Liver (tissue), 9 donors: ENCODE results near the gene EFCAB14. TPM values are rescaled to one million over a fixed set of nuclear protein-coding genes. Genes with fewer than 3 reads are reported as not detected.

Experiments used
- DNase-seq: peaks from one replicate; pipeline ENCODE4 v3.0.0-alpha.2; 2017; ENCODE audit warnings: low spot score
- H3K27ac ChIP-seq, 2 donors: one replicate each; pipeline ENCODE4 v1.7.0; 2013; ENCODE audit warnings: inconsistent platforms in 2 of 2, low read length in 2 of 2, control low read depth in 1 of 2, low read depth in 1 of 2, mild to moderate bottlenecking in 1 of 2
- H3K27me3 ChIP-seq, 4 donors: one replicate each; pipeline versions ENCODE4 v1.6.1 to v1.7.0; 2013; ENCODE audit warnings: low read length in 3 of 4, inconsistent platforms in 1 of 4, mild to moderate bottlenecking in 1 of 4, moderate library complexity in 1 of 4; ENCODE audit not compliant: control insufficient read depth in 4 of 4, insufficient read depth in 4 of 4
- H3K36me3 ChIP-seq, 4 donors: one replicate each; pipeline versions ENCODE4 v1.6.1 to v1.7.0; 2013; ENCODE audit warnings: low read length in 3 of 4, mild to moderate bottlenecking in 3 of 4, low read depth in 1 of 4, moderate library complexity in 1 of 4; ENCODE audit not compliant: control insufficient read depth in 4 of 4, insufficient read depth in 3 of 4
- H3K4me1 ChIP-seq, 4 donors: one replicate each; pipeline versions ENCODE4 v1.6.1 to v1.7.0; 2013; ENCODE audit warnings: low read length in 3 of 4, mild to moderate bottlenecking in 3 of 4, moderate library complexity in 1 of 4; ENCODE audit not compliant: control insufficient read depth in 4 of 4, insufficient read depth in 4 of 4
- H3K4me3 ChIP-seq, 3 donors: one replicate each; pipeline versions ENCODE4 v1.6.1 to v1.7.0; 2013; ENCODE audit warnings: low read length in 3 of 3, control low read depth in 1 of 3, low read depth in 1 of 3, mild to moderate bottlenecking in 1 of 3
- H3K9ac ChIP-seq, 2 donors: one replicate each; pipeline ENCODE4 v1.7.0; 2013; ENCODE audit warnings: low read length in 2 of 2, mild to moderate bottlenecking in 2 of 2, moderate library complexity in 2 of 2, control low read depth in 1 of 2, low read depth in 1 of 2
- H3K9me3 ChIP-seq, 4 donors: one replicate each; pipeline versions ENCODE4 v1.6.1 to v1.7.0; 2013; ENCODE audit warnings: low read length in 3 of 4; ENCODE audit not compliant: control insufficient read depth in 4 of 4
- ATF3 ChIP-seq: IDR thresholded peaks from 2 replicates; pipeline ENCODE4 v1.6.1; 2016; ENCODE audit warnings: antibody characterized with exemption
- CTCF ChIP-seq: fragments of 150-350 bp; IDR thresholded peaks from 2 replicates; pipeline ENCODE4 v1.5.1; 2017; ENCODE audit warnings: improper control_type of control experiment, low read depth, low read length; ENCODE audit not compliant: missing input control
- EGR1 ChIP-seq, 2 donors: IDR thresholded peaks; 2 replicates each; pipeline ENCODE4 v1.6.1; 2016 to 2018; ENCODE audit warnings: antibody characterized with exemption in 2 of 2, low read depth in 2 of 2
- FOXA1 ChIP-seq: IDR thresholded peaks from 2 replicates; pipeline ENCODE4 v1.6.1; 2016; ENCODE audit warnings: antibody characterized with exemption
- FOXA2 ChIP-seq: IDR thresholded peaks from 2 replicates; pipeline ENCODE4 v1.6.1; 2016; ENCODE audit warnings: antibody characterized with exemption
- GABPA ChIP-seq, 2 donors: IDR thresholded peaks in 1 of 2; conservative IDR thresholded peaks in 1 of 2; 2 replicates each; pipeline ENCODE4 v1.6.1; 2016; ENCODE audit warnings: antibody characterized with exemption in 2 of 2, mild to moderate bottlenecking in 1 of 2, moderate library complexity in 1 of 2
- HNF4A ChIP-seq, 2 donors: conservative IDR thresholded peaks; 2 replicates each; pipeline ENCODE4 v1.6.1; 2016; ENCODE audit warnings: antibody characterized with exemption in 2 of 2, mild to moderate bottlenecking in 2 of 2
- HNF4G ChIP-seq: IDR thresholded peaks from 2 replicates; pipeline ENCODE4 v1.6.1; 2016; ENCODE audit warnings: antibody characterized with exemption
- JUND ChIP-seq, 2 donors: IDR thresholded peaks; 2 replicates each; pipeline ENCODE4 v1.6.1; 2016; ENCODE audit warnings: antibody characterized with exemption in 2 of 2
- MAX ChIP-seq: IDR thresholded peaks from 2 replicates; pipeline ENCODE4 v1.6.1; 2016; ENCODE audit warnings: antibody characterized with exemption
- NR2F2 ChIP-seq: IDR thresholded peaks from 2 replicates; pipeline ENCODE4 v1.6.1; 2016; ENCODE audit warnings: antibody characterized with exemption
- RAD21 ChIP-seq, 2 donors: IDR thresholded peaks; 2 replicates each; pipeline ENCODE4 v1.6.1; 2016; ENCODE audit warnings: antibody characterized with exemption in 2 of 2, mild to moderate bottlenecking in 2 of 2
- REST ChIP-seq: IDR thresholded peaks from 2 replicates; pipeline ENCODE4 v1.6.1; 2016; ENCODE audit warnings: antibody characterized with exemption, mild to moderate bottlenecking
- RXRA ChIP-seq, 2 donors: IDR thresholded peaks; 2 replicates each; pipeline ENCODE4 v1.6.1; 2017 to 2018; ENCODE audit warnings: antibody characterized with exemption in 2 of 2, mild to moderate bottlenecking in 1 of 2
- SP1 ChIP-seq: IDR thresholded peaks from 2 replicates; pipeline ENCODE4 v1.6.1; 2018; ENCODE audit warnings: antibody characterized with exemption, mild to moderate bottlenecking
- TAF1 ChIP-seq: conservative IDR thresholded peaks from 2 replicates; pipeline ENCODE4 v1.6.1; 2016; ENCODE audit warnings: antibody characterized with exemption, mild to moderate bottlenecking
- YY1 ChIP-seq: IDR thresholded peaks from 2 replicates; pipeline ENCODE4 v1.6.1; 2016; ENCODE audit warnings: antibody characterized with exemption, mild to moderate bottlenecking
- ZBTB33 ChIP-seq: IDR thresholded peaks from 2 replicates; pipeline ENCODE4 v1.6.1; 2016; ENCODE audit warnings: antibody characterized with exemption
- WGBS: extraction: QIAGEN DNeasy Blood & Tissue Kit; methylation state at CpG from one replicate; pipeline ENCODE4 v1.1.7; 2013; 5-methylcytosine and 5-hydroxymethylcytosine counted together
- polyA plus RNA-seq, 2 donors: library from polyadenylated mRNA; stranded (reverse) in 1 of 2; unstranded in 1 of 2; fragments of 200-250 nt in 1 of 2; fragments of >200 nt in 1 of 2; fragmentation: Nextera tagmentation in 1 of 2; extraction: Ambion mirVana in 1 of 2; gene quantifications; one replicate each; pipeline versions ENCODE4 v1.2.1 to v1.2.3, GENCODE V29; 2013 to 2015
- total RNA-seq, 2 donors: library from RNA; depleted of rRNA; stranded (reverse); fragments of >200 nt; gene quantifications; one replicate each; pipeline ENCODE4 v1.2.3, GENCODE V29; 2014
- donor health status: healthy.
- donor health status: healthy.
- donor health status: healthy.
- donor health status: healthy.
- donor health status: healthy.

Gene EFCAB14
- total and polyA plus RNA-seq, 4 donors, result 14.8 to 34.6 (median 23.7) TPM

GRCh38 chr1:46650491-46650890, 68.4 kb downstream of the EFCAB14 start:
- Histone ChIP-seq H3K4me1 (no peaks in the 10 kb centered on the region), H3K4me3 (no peak overlapping the region), H3K9ac (no peak overlapping the region), H3K9me3 (no peaks in the 10 kb centered on the region), H3K36me3 (peaks cover 0 to 30% (median 26%) of the 10 kb centered on the region in 4 donors), H3K27ac (no peak overlapping the region), H3K27me3 (no peaks in the 10 kb centered on the region)
- 98% methylated on average over 3 of the region's 3 CpGs for WGBS
- no peak for DNase-seq
- TF ChIP-seq HNF4G (no peak), CTCF (no peak), YY1 (no peak), RXRA (IDR thresholded peaks at IDR 0.05) (no peak), HNF4A (conservative IDR thresholded peaks at IDR 0.05) (no peak), NR2F2 (no peak)

GRCh38 chr1:46649764-46650163, 69.2 kb downstream of the EFCAB14 start:
- H3K9ac ChIP-seq, result no peak overlapping the region
- no peaks in the 10 kb centered on the region for H3K9me3 ChIP-seq
- TF ChIP-seq TAF1, result no peak
- no peak for TF ChIP-seq FOXA2
- TF ChIP-seq CTCF, result no peak
- no peak for TF ChIP-seq SP1
- TF ChIP-seq NR2F2, result no peak
- no peak for TF ChIP-seq FOXA1
- no peak for TF ChIP-seq RAD21 (IDR thresholded peaks at IDR 0.05)
- no peak for TF ChIP-seq YY1
- no peak for TF ChIP-seq HNF4G
- no peak for TF ChIP-seq ZBTB33
- TF ChIP-seq ATF3, result no peak
- TF ChIP-seq JUND (IDR thresholded peaks at IDR 0.05), result no peak
- TF ChIP-seq HNF4A (conservative IDR thresholded peaks at IDR 0.05), result no peak
- no peak for TF ChIP-seq EGR1 (IDR thresholded peaks at IDR 0.05; ENCODE audit: low read depth in 2 of 2)
- TF ChIP-seq GABPA (IDR thresholded peaks at IDR 0.05 in 1 of 2, conservative IDR thresholded peaks at IDR 0.05 in 1 of 2), result no peak
- TF ChIP-seq MAX, result no peak
- no peak for TF ChIP-seq REST
- TF ChIP-seq RXRA (IDR thresholded peaks at IDR 0.05), result no peak
- WGBS, result 100% methylated on average over 2 of the region's 2 CpGs
- no peak overlapping the region for H3K27ac ChIP-seq
- peaks cover 0 to 26% (median 22%) of the 10 kb centered on the region in 4 donors for H3K36me3 ChIP-seq
- DNase-seq, result no peak
- no peaks in the 10 kb centered on the region for H3K27me3 ChIP-seq
- no peak overlapping the region for H3K4me3 ChIP-seq
- no peaks in the 10 kb centered on the region for H3K4me1 ChIP-seq
